GM19397 (cell line): Measurements from ENCODE around the gene LRRC3B.

Experiments used
- ATAC-seq: cut with Tn5 transposase; IDR thresholded peaks from one replicate; pipeline ENCODE4 v1.9.1; 2021; ENCODE audit warnings: mild to moderate bottlenecking, moderate library complexity; ENCODE audit not compliant: unreplicated experiment

Gene LRRC3B

GRCh38 chr3:26704736-26705135 is 82.2 kb downstream of the LRRC3B start:
- no peak for ATAC-seq

- no peak for ATAC-seq
Measured at GRCh38 chr3:26708501-26708900, 85.9 kb downstream of the LRRC3B start.

DNA sequence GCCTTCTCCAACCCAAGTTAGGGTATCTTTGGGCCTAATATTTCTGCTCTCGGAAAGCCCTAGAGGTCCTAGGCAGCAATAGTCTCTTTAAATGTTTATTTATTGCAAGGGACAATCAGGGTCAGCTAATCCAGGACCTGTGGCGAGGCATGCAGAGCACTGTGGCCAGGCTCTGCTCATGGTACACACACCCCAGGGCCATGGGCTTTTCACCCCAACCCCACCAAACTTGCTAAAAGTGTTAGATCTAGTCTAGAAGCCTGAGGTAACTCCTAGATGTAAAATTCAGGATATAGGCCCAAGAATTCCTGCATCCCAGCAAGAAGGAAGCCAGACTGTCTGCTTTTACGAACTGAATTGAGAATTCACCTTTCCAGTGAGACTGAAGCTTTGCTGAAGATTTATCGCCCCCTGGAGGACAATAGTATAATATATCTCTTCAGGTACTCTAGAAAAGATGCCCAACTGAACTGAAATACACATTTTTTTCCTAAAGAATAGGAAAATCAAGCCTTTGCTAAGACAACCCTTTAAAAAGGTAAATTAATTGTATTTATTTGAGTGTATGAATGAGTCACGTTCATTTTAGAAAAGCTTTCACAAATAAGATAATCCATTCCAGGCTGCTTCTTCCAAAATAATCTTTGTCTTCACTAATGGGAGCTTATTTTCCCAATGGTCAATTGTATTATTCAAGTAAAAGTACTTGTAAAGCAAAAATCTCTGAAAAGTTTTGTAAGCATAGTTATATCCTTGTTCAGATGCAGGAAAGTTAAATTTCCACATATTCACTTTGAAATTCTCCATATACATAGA is 89.8 kb downstream of the LRRC3B start:
- ATAC-seq, result no peak

DNA sequence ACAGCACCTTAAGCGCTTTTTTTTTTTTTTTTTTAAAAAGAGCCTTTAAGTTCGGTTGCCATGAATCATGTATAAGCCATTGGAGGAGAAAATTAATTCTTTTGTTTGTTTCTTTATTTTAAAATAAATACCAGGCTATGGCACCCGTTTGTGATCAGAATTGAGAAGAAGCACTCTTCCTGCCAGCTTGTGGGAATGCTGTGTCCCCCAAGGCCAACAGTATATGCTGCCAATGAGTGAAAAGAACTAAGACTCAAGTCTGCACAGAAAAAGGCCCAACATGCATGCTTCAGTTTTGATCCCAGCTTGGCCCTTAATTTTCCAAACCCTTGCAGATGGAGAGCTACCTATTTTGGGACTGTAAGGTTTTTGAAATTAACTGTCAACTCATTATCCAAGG is 90.5 kb downstream of the LRRC3B start:
- ATAC-seq, result no peak

GRCh38 chr3:26714485-26714884 is 91.9 kb downstream of the LRRC3B start:
- ATAC-seq, result no peak

DNA sequence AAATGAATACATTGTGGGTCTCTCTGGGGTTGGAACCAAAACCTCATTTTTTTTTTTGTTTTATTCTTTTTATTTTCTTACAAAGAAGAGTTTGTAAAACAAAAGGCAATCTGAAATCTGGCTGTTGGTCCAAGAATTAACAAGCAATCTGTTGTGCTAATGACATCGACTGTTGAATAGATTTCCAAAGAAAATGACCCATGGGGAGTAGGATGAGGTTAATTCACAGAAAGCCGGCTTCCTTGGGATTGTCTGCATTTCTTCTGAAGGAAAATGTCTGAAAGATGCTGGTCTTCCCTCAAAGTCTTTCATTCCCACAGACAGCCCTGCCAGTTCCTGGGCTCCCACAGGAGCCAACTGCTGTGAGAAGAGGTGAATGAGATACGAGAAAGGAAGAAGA is 92.9 kb downstream of the LRRC3B start:
- no peak for ATAC-seq

- no peak for ATAC-seq
Measured at GRCh38 chr3:26718315-26718714, 95.7 kb downstream of the LRRC3B start.

GRCh38 chr3:26719134-26719533 is 96.6 kb downstream of the LRRC3B start:
- ATAC-seq, result no peak

DNA sequence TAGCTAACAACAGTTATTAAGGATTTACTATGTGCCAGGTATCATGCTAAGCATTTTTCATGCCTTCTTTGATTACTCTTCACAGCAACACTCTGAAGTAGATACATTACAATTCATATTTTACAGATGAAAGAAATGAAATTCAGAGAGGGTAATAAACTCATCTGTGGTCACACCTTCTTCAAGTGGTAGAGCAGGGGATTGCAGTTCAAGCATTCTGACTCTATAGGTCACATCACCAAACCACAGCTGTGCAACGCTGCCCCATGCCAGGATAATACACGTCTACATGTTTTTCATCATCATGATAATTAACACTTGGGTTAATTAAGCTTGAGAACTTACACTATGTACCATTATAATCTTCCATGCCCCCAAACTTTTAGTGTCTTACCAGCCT is 98.5 kb downstream of the LRRC3B start:
- no peak for ATAC-seq

DNA sequence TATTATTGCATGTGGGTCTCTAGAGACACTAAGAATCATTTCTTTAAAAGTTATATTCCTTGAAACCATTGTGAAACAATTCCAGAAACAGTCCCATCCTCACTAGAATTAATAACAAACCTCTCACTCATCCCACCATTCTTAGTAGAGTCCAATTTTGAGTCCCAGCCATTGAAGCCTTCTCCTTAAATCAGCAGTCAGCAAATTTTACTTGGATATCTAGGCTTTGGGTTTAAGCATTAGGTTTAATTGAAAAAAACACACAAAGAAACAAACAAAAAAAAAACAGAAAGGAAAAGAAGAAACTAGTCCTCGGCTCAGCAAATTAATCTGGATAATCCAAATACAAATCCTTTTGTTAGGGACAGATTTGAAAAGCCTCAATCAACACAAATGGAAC is 109.3 kb downstream of the LRRC3B start:
- ATAC-seq, result no peak

DNA sequence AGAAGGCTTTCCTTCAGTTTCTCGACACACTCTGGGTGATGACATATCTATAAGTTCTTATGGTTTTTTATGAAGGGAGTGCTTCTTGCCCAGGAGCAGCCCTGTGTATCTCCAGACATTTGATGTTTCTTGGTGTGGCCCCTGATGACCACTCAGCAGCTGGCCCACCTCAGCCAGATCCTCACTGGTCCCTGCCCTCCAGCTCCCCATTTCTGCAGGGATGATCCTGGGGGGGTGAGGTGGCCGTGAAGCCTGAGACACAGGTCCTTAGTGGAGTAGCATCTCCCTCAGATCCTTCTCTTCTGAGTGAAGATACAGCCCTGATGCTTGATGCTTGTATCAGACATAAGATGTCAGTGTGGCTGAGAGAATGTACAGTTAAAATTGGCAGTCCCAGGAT is 127.7 kb downstream of the LRRC3B start:
- no peak for ATAC-seq

GRCh38 chr3:26752466-26752865 is 129.9 kb downstream of the LRRC3B start:
- no peak for ATAC-seq

DNA sequence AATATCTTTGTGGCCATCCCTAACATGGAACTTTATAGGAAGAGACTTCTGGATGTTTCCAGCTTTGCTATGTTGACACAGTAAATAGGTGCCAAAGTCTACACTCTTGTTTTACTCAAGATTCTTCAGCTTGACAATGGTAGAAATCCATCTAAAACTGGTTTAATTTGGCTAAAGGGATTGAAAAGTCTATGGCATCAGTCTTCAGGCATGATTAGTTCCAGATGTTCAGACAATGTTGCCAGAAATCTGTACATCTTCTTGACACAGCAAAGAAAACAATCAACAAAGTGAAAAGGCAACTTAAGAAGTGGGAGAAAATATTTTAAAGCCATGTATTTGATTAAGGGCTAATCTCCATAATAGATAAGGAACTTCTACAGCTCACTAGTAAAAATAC is 130.5 kb downstream of the LRRC3B start:
- ATAC-seq, result no peak

DNA sequence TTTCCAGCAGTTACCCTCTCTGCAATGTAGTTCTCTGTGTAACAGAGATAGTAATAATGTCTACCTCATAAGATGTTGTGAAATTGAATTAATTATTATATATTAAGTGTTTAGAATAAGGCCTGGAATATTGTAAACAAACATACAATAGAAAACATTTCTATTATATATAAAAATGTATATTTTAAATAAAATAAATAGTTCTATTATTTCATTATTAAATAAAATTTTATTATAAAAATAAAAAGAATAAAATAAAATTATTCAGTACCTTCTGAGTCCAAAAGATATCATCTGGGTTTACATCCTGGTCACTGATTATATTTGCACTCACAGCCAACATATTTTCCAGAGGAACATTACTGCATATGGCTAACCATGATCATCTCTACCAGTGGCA is 135.4 kb downstream of the LRRC3B start:
- ATAC-seq, result no peak
